ENCODE measurements around the gene PRELID1. TPM values are rescaled to one million over a fixed set of nuclear protein-coding genes. Genes with fewer than 3 reads are reported as not detected.

PRELID1 gene
- total RNA-seq, 1 donor from 2014 or later: 126 TPM

- Mint-ChIP-seq H3K4me1 (ENCODE audit: unreplicated experiment) (peaks cover 27% of the 10 kb centered on the region), H3K9me3 (no peaks in the 10 kb centered on the region), H3K27me3 (peaks cover 11% of the 10 kb centered on the region), H3K4me3 (peak overlapping the region; percentile 100), H3K27ac (peak overlapping the region; percentile 99), H3K36me3 (no peaks in the 10 kb centered on the region)
- DNase-seq (ENCODE audit: extremely low spot score, unreplicated experiment): no peak
- no peak for TF ChIP-seq CTCF (conservative IDR thresholded peaks at IDR 0.05)
Measured at GRCh38 chr5:177350776-177351391, 47.3 kb downstream of the PRELID1 start.

GRCh38 chr5:177351392-177352329 lies 48.1 kb downstream of the PRELID1 start, which contains the start of gene LMAN2:
TSS of gene LMAN2 (minus strand) at chr5:177351668. CDS start at chr5:177351647, 21 bp downstream.
- no peaks in the 10 kb centered on the region for H3K36me3 Mint-ChIP-seq
- H3K9me3 Mint-ChIP-seq: no peaks in the 10 kb centered on the region
- peak within 1 kb of the TSS; percentile 99 for H3K27ac Mint-ChIP-seq
- DNase-seq (ENCODE audit: extremely low spot score, unreplicated experiment): peak; percentile 90
- peaks cover 15% of the 10 kb centered on the region for H3K27me3 Mint-ChIP-seq
- peak within 1 kb of the TSS; percentile 100 for H3K4me3 Mint-ChIP-seq
- H3K4me1 Mint-ChIP-seq (ENCODE audit: unreplicated experiment): peaks cover 27% of the 10 kb centered on the region
- TF ChIP-seq CTCF (conservative IDR thresholded peaks at IDR 0.05): no peak

GRCh38 chr5:177353093-177353492 lies 49.5 kb downstream of the PRELID1 start:
- Mint-ChIP-seq H3K27me3 (peaks cover 25% of the 10 kb centered on the region), H3K4me1 (ENCODE audit: unreplicated experiment) (peaks cover 33% of the 10 kb centered on the region), H3K9me3 (no peaks in the 10 kb centered on the region), H3K36me3 (no peaks in the 10 kb centered on the region), H3K27ac (peak overlapping the region; percentile 32), H3K4me3 (peak overlapping the region; percentile 61)
- TF ChIP-seq CTCF (conservative IDR thresholded peaks at IDR 0.05): no peak
- no peak for DNase-seq (ENCODE audit: extremely low spot score, unreplicated experiment)

DNA sequence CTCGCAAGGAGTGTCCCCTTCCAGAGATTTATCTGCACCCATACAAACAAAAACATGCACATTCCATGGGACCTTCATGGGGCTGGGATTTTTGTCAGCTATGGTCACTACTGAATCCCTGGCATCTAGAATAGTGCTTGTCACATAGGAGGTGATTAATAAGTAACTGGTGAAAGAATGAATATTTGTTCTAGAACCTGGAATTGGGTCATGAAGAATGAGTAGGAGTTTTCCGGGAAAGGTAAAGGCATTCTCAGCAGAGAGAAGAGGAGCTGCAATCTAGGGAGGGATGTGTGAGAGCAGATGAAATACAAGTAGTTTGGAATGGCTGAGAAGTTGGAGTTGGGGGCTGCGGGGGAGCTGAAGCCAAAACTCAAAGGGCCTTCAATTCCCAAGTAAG lies 50.7 kb downstream of the PRELID1 start:
- no peak for TF ChIP-seq CTCF (conservative IDR thresholded peaks at IDR 0.05)
- no peak for DNase-seq (ENCODE audit: extremely low spot score, unreplicated experiment)
- H3K27me3 Mint-ChIP-seq: peaks cover 32% of the 10 kb centered on the region
- no peaks in the 10 kb centered on the region for H3K36me3 Mint-ChIP-seq
- no peak overlapping the region for H3K27ac Mint-ChIP-seq
- no peak overlapping the region for H3K4me3 Mint-ChIP-seq
- peaks cover 30% of the 10 kb centered on the region for H3K4me1 Mint-ChIP-seq (ENCODE audit: unreplicated experiment)
- no peaks in the 10 kb centered on the region for H3K9me3 Mint-ChIP-seq

DNA sequence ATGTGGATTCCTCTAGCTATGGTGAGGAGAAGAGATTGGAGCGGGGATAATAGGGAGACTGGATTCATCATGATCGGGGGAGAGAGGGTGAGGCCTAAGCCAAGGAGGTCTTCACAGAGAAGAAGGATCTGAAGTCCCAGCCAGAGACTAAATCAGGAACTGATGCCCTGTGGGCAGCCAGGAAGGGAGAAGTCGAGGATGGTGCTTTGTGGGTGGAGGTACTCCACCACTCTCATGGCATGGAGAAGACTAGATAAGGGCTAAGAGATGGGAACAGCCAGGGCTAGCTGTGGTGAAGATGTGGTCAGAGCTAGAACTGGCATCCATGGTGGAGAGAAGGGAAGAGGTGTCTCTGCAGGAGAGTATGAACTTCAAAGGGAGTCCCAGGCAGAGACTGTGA lies 51.1 kb downstream of the PRELID1 start:
- DNase-seq (ENCODE audit: extremely low spot score, unreplicated experiment): no peak
- peaks cover 25% of the 10 kb centered on the region for H3K4me1 Mint-ChIP-seq (ENCODE audit: unreplicated experiment)
- H3K27ac Mint-ChIP-seq: no peak overlapping the region
- H3K9me3 Mint-ChIP-seq: no peaks in the 10 kb centered on the region
- H3K27me3 Mint-ChIP-seq: peaks cover 33% of the 10 kb centered on the region
- H3K4me3 Mint-ChIP-seq: no peak overlapping the region
- TF ChIP-seq CTCF (conservative IDR thresholded peaks at IDR 0.05): no peak
- H3K36me3 Mint-ChIP-seq: no peaks in the 10 kb centered on the region

Data from type B pancreatic cell (in vitro differentiated cells).